GM19240 (cell line): Measurements from ENCODE around the gene KRTAP9-3.
"Not testable (repeated sequence)": the region's sequence is repeated elsewhere in the genome, so short reads cannot be mapped to it uniquely, and the experiment has no call there.

Source experiments
- DNase-seq: peaks from one replicate; pipeline ENCODE4 v3.0.0; 2011; ENCODE audit warnings: low spot score; ENCODE audit not compliant: insufficient read length

The KRTAP9-3 gene

GRCh38 chr17:41232399-41233105 lies at the start of gene KRTAP9-3:
KRTAP9-3 (plus strand) TSS chr17:41232449; CDS start chr17:41232502, 53 bp downstream.
- DNase-seq = not testable (repeated sequence)

DNA sequence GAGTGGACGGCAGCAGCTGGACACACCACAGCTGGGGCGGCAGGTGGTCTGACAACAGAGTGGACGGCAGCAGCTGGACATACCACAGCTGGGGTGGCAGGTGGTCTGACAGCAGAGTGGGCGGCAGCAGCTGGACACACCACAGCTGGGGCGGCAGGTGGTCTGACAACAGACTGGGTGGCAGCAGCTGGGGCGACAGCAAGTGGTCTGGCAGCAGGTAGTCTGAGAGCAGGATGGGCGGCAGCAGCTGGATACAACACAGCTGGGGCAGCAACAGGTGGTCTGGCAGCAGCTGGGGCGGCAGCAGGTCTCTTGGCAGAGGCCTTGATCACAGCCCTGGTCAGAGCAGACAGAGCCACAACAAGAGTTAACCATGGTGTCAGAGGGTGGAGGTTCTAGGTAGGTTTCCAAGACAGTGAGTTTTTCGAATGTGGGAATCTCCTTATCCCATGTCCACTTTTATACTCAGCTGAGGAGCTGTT lies 47.7 kb upstream of the KRTAP9-3 start, which contains the start of gene KRTAP4-1:
TSS of gene KRTAP4-1 (minus strand) at position 432 of the 482 bp plus-strand sequence. CDS start at position 375, 57 bp downstream.
- no peak for DNase-seq

- no peak for DNase-seq
These were observed 47.2 kb upstream of the KRTAP9-3 start for GRCh38 chr17:41185001-41185400.

- no peak for DNase-seq
These were observed 45.4 kb upstream of the KRTAP9-3 start for GRCh38 chr17:41186872-41187271.

DNA sequence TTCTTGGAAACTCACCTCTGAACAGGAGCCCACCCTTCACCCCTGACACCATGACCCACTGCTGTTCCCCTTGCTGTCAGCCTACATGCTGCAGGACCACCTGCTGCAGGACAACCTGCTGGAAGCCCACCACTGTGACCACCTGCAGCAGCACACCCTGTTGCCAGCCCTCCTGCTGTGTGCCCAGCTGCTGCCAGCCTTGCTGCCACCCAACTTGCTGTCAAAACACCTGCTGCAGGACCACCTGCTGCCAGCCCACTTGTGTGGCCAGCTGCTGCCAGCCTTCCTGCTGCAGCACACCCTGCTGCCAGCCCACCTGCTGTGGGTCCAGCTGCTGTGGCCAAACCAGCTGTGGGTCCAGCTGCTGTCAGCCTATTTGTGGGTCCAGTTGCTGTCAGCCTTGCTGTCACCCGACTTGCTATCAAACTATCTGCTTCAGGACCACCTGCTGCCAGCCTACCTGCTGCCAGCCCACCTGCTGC lies 42.4 kb upstream of the KRTAP9-3 start, which contains the start of gene KRTAP9-1:
TSS of gene KRTAP9-1 (plus strand) at position 51 of the 482 bp plus-strand sequence. CDS start at position 51, 0 bp downstream.
- DNase-seq = not testable (repeated sequence)

GRCh38 chr17:41190328-41190727 lies 41.9 kb upstream of the KRTAP9-3 start:
- no peak for DNase-seq

DNA sequence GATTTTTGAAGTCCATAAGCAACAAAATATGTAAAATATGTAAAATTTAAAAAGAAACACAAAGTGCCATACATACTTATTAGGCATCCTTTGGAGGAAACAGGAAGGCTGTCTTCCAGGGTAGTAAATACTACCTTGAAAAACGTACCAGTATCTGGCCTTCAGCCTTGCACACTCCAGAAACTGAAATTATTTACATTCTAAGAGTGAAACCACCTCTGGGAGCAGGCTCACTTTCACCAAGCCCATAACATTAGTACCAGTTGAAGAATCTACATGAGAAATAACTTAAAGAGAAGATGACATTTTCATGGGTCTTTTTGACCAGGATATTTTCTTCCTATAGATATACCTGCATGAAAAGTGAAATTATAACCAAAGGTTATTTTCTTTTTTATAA lies 36.2 kb upstream of the KRTAP9-3 start:
- no peak for DNase-seq

DNA sequence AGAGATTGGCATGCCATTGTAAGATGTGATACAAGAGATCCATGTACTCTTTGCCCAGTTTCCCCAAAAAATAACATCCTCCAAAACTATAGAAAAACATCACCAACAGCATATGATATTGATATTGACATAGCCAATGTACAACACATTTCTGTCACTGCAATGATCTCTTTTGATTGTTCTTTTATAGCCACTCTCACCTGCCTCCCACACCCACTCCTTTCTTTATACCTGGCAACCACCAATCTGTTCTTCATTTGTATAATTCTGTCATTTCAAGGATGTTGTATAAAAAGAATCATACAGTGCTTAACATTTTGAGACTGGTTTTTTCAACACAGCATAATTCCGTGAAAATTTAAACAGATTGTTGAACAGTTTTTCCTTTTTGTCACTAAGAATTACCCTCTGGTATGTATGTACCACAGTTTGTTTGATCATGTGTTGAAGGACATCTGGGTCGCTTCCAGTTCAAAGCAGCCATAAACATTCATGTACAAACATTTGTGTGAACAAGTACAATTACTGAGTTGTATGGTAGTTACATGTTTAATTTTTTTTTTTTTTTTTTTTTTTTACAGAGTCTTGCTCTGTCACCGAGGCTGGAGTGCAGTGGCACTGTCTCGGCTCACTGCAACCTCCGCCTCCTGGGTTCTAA lies 32.7 kb upstream of the KRTAP9-3 start:
- no peak for DNase-seq

DNA sequence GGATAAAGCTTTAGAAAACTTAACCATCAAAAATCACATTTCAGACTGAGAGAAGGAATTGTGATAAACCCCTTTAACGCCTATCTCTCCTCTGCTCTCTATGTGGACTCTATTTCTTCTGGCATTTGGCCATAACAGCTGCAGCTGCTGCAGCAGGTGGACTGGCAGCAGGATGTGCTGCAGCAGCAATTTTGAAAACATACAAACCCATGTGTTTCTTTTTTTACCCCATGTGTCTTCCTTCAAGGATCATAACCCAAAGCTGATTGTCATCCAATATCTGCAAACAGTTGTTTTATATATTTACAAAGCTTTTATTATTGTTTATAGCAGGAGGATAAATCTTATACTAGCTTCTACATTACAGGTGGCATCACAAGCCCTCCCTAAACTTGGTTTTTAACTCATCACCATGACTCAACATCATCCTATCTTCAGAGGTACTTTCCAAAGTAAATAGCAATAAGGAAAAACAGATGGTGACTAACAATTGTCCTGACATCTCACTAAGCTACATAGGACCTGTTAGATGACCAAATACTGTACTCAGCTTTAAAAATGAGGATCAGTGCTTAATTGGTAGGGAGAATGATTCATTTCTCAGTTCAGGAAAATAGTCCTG lies 20.3 kb upstream of the KRTAP9-3 start:
- DNase-seq = no peak

GRCh38 chr17:41212524-41213169 lies 19.6 kb upstream of the KRTAP9-3 start:
- DNase-seq = no peak

DNA sequence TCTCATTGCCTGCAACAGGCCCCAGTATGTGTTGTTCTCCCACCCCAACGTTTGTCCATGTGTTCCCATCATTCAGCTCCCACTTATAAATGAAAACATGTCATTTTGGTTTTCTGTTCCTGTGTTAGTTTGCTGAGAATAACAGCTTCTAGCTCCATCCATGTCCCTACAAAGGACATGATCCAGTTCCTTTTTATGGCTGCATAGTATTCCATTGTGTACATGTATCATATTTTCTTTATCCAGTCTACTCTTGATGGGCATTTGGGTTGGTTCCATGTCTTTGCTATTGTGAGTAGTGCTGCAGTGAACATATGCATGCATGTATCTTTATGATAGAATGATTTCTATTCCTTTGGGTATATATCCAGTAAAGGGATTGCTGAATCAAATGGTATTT lies 16.6 kb upstream of the KRTAP9-3 start:
- DNase-seq = no peak

DNA sequence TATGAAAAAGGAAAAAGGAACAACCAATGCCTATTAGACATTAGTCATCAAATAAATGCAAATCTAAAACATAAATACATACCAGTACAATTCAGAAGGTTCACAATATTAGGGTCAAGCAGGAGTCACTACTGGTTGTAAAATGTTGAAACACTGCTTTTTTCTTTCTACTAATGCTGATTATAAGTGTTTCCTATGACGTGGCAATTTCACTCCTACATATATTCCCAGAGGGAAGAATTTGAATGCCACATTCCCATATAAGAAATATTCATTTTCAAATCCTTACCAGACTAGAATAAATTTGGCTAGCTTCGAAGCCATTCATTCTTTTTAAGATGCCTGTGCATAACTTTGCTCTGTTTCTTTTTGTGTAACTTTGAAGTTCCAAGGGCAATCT lies 8.4 kb upstream of the KRTAP9-3 start:
- DNase-seq = no peak

DNA sequence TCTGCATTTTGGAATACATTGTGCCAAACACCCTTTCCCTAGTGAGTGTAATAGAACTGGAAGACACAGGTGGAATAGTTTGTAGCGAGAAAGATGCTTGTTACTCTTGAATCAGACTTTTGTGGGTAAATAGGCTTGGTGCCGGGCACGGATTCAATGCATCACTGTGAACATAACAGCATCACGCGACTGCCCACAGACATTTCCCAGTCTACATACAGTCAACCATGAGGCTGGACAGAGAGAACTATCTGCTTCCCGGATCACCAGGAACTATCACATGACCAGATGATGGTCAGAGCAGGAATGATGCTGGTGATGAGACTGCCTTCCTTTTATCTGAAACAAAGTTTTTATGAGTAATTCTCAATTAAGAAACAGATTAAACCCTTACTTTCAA lies 6.2 kb upstream of the KRTAP9-3 start:
- DNase-seq = no peak

- DNase-seq = not testable (repeated sequence)
These were observed 5.6 kb upstream of the KRTAP9-3 start, which contains the start of gene KRTAP9-2 for GRCh38 chr17:41226598-41227095. KRTAP9-2 (plus strand) TSS chr17:41226648; CDS start chr17:41226655, 7 bp downstream.

GRCh38 chr17:41230094-41230493 lies 2.2 kb upstream of the KRTAP9-3 start:
- DNase-seq = no peak

DNA sequence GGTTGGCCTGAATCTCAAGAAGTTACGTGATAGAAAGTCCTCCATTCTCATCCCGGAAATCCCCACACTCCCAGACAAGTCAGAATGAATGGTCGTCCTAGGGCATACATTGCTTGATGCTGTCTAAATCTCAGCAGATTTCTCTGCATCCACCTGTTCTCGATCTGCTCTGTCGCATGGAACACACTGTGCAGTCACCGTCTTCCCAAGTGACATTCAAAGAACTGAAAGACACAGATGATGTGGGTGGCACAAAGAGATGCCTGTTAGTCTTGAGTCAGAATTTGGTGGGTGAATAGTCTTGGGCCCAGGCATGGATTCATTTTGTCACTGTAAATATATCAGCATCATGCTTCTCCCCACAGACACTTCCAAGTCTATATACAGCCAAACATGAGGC lies 518 bp upstream of the KRTAP9-3 start:
- DNase-seq = no peak

- DNase-seq = not testable (repeated sequence)
These were observed 4.9 kb downstream of the KRTAP9-3 start for GRCh38 chr17:41237116-41237515.

- DNase-seq = not testable (repeated sequence)
These were observed 5.7 kb downstream of the KRTAP9-3 start, which contains the start of gene KRTAP9-8 for GRCh38 chr17:41237949-41238437. KRTAP9-8 (plus strand) TSS chr17:41237999; CDS start chr17:41238052, 53 bp downstream.

GRCh38 chr17:41246995-41247787 lies 14.9 kb downstream of the KRTAP9-3 start:
- DNase-seq = not testable (repeated sequence)
